AG09309 (cell line): ENCODE data around the gene ACOX2.

Source experiments
- DNase-seq: peaks from one replicate; pipeline ENCODE4 v3.0.0-alpha.2; 2010; ENCODE audit warnings: low read depth
- H3K4me3 ChIP-seq: 2 replicates; pipeline ENCODE4 v1.5.1; 2011; ENCODE audit warnings: mild to moderate bottlenecking, low read depth, low read length, moderate library complexity; ENCODE audit not compliant: control insufficient read depth
- TF ChIP-seq, protein P1 (sequence below): IDR thresholded peaks from 2 replicates; pipeline ENCODE4 v1.5.1; 2011; ENCODE audit warnings: mild to moderate bottlenecking, low read depth, low read length, inconsistent platforms; ENCODE audit not compliant: insufficient read depth, control insufficient read depth; ENCODE audit errors: missing control alignments

The ACOX2 gene

DNA sequence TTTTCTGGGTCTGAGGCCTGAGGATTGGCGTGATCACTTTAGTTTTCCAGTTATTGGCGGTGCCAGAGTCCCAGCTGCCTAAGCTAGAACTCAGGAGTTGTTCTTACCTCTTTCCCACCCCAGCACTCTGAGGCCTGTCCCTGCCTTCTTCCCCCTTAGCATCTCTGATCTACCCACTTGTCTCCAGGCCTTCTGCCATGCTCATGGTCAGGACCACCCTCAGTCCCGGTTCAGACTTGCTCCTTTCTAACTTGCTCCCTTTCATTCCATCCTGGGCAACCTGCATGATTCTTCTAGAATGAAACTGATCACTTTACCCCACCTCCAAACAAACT lies 15.7 kb downstream of the ACOX2 start:
- no peak overlapping the region for H3K4me3 ChIP-seq
- no peak for DNase-seq
- TF ChIP-seq, protein P1, sequence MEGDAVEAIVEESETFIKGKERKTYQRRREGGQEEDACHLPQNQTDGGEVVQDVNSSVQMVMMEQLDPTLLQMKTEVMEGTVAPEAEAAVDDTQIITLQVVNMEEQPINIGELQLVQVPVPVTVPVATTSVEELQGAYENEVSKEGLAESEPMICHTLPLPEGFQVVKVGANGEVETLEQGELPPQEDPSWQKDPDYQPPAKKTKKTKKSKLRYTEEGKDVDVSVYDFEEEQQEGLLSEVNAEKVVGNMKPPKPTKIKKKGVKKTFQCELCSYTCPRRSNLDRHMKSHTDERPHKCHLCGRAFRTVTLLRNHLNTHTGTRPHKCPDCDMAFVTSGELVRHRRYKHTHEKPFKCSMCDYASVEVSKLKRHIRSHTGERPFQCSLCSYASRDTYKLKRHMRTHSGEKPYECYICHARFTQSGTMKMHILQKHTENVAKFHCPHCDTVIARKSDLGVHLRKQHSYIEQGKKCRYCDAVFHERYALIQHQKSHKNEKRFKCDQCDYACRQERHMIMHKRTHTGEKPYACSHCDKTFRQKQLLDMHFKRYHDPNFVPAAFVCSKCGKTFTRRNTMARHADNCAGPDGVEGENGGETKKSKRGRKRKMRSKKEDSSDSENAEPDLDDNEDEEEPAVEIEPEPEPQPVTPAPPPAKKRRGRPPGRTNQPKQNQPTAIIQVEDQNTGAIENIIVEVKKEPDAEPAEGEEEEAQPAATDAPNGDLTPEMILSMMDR: no peak

DNA sequence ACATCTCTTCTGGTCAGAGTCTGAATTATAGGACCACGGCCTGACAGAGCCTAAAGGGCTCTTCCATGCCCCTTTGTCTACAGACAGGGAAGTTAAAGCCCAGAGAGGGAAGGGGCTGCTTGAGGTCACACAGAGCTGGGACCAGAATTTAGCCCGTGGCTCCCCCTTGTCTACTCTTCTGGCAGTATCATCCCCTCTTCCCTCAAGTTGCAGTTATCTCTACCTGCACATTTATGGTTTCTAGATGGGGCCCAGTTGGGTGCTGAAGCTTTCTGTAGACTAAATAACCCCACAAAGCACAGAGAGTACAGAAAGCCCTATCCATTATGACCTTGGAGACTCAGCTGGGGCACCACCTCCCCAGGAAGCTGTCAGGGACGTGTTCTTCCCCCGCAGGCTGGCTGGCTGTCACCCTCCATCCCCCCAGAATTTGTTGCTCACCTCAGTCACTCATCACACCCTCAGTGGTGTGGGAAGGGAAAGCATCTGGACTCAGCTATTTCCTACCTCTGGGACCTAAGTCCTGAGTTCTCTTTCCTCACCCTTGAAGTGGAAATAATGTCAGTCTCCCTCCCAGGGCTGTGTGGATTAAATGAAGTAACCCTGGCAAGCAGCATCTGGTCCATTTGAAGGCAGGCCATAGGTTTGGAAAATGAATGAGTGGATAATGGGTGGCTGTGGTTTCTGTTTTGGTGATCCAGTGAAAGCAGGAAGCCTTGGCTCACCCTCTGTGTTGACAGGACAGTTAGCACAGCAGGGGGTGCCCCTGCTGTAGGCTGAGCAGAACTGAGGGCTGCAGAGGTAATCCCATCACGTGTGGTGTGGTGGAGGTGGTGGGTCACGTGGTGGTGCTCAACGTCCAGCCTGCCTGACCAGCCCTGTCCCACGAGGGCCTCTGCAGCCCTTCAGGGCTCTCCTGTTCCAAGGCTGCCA lies 16.3 kb downstream of the ACOX2 start:
- H3K4me3 ChIP-seq: no peak overlapping the region
- no peak for DNase-seq
- TF ChIP-seq, protein P1: no peak

DNA sequence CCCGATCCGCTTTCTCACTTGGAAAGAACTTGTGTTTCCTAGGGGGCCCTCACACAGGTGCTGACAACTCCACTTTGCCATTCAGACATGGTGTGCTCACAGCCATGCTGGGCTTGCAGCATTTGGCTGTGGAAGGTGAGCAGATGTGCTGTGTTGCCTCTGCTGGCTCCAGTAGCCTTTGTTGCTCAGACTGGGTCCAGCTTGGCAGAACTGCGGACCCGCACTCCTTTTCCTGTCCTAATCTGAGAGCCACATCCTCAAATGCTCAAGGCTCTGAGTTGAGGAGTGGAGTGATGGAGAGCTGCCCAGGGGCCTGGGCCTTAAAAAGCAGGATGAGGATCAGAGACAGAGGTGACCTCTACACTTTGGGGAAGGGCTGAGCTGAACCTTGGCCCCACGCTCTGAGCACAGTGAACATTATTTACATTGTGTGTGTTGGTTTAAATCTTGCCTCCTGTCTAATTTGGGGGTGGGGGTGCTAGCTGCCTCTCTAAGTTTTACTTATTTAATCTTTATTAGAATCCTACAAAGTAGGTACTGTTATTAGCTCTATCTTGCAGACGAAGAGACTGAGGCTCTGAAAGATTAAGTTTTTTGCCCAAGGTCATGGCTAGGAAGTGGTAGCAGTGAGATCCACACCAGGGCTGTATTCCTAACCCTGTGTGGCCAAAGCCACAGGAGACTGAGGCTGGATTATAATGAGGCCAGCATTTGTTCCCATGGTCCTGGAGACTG lies 17.2 kb downstream of the ACOX2 start:
- TF ChIP-seq, protein P1: no peak
- H3K4me3 ChIP-seq: no peak overlapping the region
- DNase-seq: no peak

DNA sequence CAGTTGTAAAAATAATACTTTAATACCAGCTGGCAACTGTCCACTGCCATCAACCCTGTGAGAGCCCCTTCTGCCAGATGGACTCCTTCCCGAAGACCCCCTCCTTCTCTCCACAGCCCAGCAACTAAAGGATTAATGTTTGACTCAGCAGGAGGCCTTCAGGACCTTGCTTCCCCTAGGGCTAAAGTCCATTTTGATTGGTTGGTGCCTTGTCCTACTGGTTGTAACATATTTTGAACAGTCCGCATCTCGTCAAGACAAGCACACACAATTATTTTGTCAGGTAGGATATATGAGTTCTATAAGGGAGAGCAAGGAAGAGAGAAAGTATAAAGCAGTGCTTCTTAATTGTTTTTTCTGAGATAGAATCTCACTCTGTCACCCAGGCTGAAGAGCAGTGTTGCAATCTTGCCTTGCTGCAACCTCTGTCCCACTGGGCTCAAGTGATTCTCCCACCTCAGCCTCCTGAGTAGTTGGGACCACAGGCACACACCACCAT lies 18.6 kb downstream of the ACOX2 start:
- H3K4me3 ChIP-seq: no peak overlapping the region
- no peak for DNase-seq
- TF ChIP-seq, protein P1: no peak

DNA sequence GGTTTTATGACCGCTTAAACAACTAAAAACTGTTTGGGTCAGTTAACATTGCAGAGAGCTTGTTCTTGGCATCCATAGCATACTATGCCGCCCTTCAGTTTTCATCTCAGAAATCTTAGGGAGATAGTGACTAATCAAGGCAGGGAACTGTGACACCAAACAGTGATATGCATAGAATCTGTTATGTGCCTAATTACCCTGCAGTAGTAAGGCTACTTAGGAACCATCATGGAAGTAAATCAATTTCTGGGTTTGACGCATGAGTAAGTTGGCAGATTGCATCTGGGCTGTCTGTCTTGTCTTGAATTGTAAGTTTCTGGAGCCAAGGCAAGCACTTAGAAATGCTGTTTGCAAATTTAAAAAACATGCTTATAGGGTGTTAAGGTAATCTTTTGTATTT lies 22.6 kb downstream of the ACOX2 start:
- DNase-seq: no peak
- TF ChIP-seq, protein P1: no peak
- no peak overlapping the region for H3K4me3 ChIP-seq

DNA sequence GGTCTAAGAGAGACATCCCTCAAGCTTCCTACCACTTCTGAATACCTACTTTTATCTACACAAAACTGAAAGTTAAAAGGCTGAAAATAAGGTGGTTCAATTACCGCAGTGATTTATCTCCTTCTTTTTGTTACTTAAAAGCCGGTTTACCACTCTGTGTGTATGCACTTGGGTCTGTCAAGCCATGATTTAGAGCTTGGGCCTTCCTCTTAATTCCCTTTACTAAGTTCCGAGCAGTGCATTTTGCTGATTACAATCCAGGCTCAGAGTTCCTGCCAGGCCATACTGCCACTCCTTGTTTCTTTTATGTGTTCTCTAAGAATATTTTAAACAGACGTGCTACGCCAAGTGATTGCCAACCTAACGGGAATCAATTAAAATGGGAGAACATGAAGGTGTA lies 28.6 kb downstream of the ACOX2 start:
- H3K4me3 ChIP-seq: no peak overlapping the region
- TF ChIP-seq, protein P1: no peak
- no peak for DNase-seq
